ENCODE results near the gene SND1. TPM values are rescaled to one million over a fixed set of nuclear protein-coding genes. Genes with fewer than 3 reads are reported as not detected.

Gene SND1
- total RNA-seq, 1 experiment from 2014 or later = 218 TPM

DNA sequence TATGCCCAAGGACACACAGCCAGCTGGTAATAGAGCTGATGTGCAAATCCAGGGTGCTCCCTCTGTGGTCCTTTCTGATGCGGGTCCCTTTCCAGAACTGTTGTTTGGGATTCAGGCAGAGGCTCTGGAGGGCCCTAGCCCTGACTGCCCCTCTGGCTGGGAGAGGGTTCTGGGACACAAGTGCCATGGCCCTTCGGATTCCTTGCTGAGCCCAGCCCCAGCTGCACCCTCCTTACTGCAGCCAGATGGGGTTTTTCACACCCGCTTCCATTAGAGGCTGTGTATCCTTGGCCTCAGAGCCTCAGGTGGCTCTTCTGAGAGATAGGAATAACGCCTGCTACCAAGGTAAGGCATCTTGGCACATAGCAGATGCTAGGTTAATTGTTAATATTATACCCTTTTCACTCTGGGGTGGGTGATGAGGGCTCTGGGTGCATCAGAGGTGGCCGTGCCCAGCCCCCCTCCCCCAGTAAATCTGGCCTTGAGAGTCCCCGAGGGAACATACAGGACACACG is 469.0 kb downstream of the SND1 start:
- Histone ChIP-seq H3K9me3 (ENCODE audit: control insufficient read depth, low read depth, low read length) (no peaks in the 10 kb centered on the region), H2AK5ac (ENCODE audit: insufficient read length, low read length) (no peak overlapping the region), H3K4me1 (ENCODE audit: insufficient read depth, low read length) (no peaks in the 10 kb centered on the region), H2BK120ac (ENCODE audit: low read depth, low read length, poor library complexity, severe bottlenecking) (no peak overlapping the region), H3K27ac (ENCODE audit: insufficient read length, low read depth, low read length) (no peak overlapping the region), H3K79me1 (ENCODE audit: insufficient read depth, low read depth, low read length, poor library complexity, severe bottlenecking) (no peaks in the 10 kb centered on the region), H3K9ac (ENCODE audit: extremely low read depth, insufficient read length, low read length) (no peak overlapping the region), H4K91ac (ENCODE audit: insufficient read length, low read depth, low read length) (no peak overlapping the region), H3K56ac (ENCODE audit: insufficient read length, low read depth, low read length) (no peak overlapping the region), H3T11ph (ENCODE audit: low read length) (no peak overlapping the region), H4K5ac (ENCODE audit: insufficient read length, low read depth, low read length) (no peak overlapping the region), H3K23me2 (ENCODE audit: insufficient read length, low read depth, low read length, poor library complexity, severe bottlenecking) (no peaks in the 10 kb centered on the region), H3K27me3 (ENCODE audit: insufficient read depth, low read length) (no peaks in the 10 kb centered on the region; the same call in 1 of the 2 replicates), H2BK15ac (ENCODE audit: low read depth, low read length) (no peak overlapping the region), H3K18ac (ENCODE audit: insufficient read length, low read depth, low read length) (no peak overlapping the region), H3K14ac (ENCODE audit: insufficient read depth, low read length) (no peak overlapping the region; the same call in 1 of the 2 replicates), H3K79me2 (ENCODE audit: insufficient read depth, low read length) (no peaks in the 10 kb centered on the region), H4K20me1 (ENCODE audit: control insufficient read depth, insufficient read depth, insufficient read length) (no peaks in the 10 kb centered on the region), H2BK5ac (ENCODE audit: insufficient read length, low read length) (no peak overlapping the region), H2AFZ (ENCODE audit: low read length) (no peak overlapping the region), H3K4me2 (ENCODE audit: insufficient read depth, insufficient read length, low read length) (no peak overlapping the region), H2BK20ac (ENCODE audit: low read depth, low read length, poor library complexity, severe bottlenecking) (no peak overlapping the region), H2BK12ac (ENCODE audit: insufficient read length, low read depth, low read length) (no peak overlapping the region), H4K8ac (replicated peaks; ENCODE audit: insufficient read length, low read depth, low read length) (no peak overlapping the region), H3K4ac (ENCODE audit: low read depth, low read length) (no peak overlapping the region), H3K23ac (ENCODE audit: insufficient read length, low read depth, low read length) (no peak overlapping the region)
- peaks cover 6 to 15% of the 10 kb centered on the region in 2 experiments for H3K4me1 Mint-ChIP-seq
- no peak for TF ChIP-seq CTCF (conservative IDR thresholded peaks at IDR 0.05)
- peaks cover 35% of the 10 kb centered on the region for H3K27me3 Mint-ChIP-seq (ENCODE audit: low read depth)
- no CpG with 5 or more reads among the region's 7 CpGs for WGBS (ENCODE audit: extremely low coverage, insufficient read length, low lambda C conversion rate)
- no peak overlapping the region for H3K27ac Mint-ChIP-seq
- no peaks in the 10 kb centered on the region for H3K9me3 Mint-ChIP-seq
- H3K36me3 Mint-ChIP-seq (ENCODE audit: insufficient read depth in 1 of 3, low read depth in 3 of 3) = no peaks in the 10 kb centered on the region
- DNase-seq = no peak
- H3K4me3 Mint-ChIP-seq = no peak overlapping the region

Measured in H9 (cell line).